HL-60/S4 treated with phorbol 12-myristate 13-acetate at 8.2 ng/mL for 4 days and 3 days (cell line): Measurements from ENCODE around the gene WFIKKN1.

ENCODE experiments used
- in situ Hi-C: fragments of 300-500 bp; cut with MboI; formaldehyde crosslinking; loops from 2 replicates; pipeline ENCODE4 v1.15.0; 2022; ENCODE audit warnings: low sequenced_read_pairs

Gene WFIKKN1

GRCh38 chr16:682493-683395, 52.0 kb downstream of the WFIKKN1 start:
- in situ Hi-C loops, result loop anchor here (10.0 kb wide), 1 partner anchor 102 kb away; the partner anchor contains the start of genes CHTF18 and RPUSD1

DNA sequence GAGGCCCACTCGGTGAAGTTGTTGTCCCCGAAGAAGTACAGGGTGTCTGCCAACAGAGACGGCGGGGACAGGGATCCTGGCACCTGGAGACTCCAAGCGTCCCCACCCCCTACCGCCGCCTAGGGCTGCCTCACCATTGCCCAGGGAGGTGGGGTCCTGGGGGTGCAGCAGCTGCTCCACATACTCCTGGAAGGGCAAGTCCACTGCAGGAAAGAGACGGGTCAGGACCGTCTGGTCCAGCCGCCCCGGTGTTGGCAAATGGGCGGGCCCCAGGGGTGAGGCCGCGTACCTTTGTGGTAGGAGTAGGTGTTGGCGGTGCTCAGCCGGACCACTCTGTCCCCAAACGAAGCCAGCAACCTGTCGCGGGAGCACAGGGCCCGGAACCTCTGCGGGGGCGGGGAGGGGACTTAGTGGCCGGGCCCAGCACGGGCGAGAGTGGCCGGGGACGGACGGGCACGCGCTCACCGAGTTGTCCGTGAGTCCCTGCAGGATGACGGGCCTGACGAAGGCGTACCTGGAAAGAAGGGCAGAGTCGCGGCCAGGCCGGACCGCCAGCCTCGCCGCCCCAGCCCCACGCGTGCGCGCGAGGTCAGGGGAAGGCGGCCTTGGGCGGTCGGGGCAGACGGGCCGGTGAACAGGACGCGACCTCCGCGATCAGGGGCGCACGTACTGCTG, 52.7 kb downstream of the WFIKKN1 start:
- in situ Hi-C loops, result loop anchor here (10.0 kb wide), 1 partner anchor 101 kb away; the partner anchor contains the start of genes CHTF18 and RPUSD1
